HG02623 (cell line): Measurements from ENCODE around the gene TMEM143.
A peak's percentile ranks its signal among the peaks of the same experiment; 100 is the strongest.
"Not testable (repeated sequence)": the region's sequence is repeated elsewhere in the genome, so short reads cannot be mapped to it uniquely, and the experiment has no call there.

Experiments
- ATAC-seq: cut with Tn5 transposase; IDR thresholded peaks from one replicate; pipeline ENCODE4 v1.9.1; 2021; ENCODE audit warnings: moderate library complexity; ENCODE audit not compliant: unreplicated experiment

The TMEM143 gene

GRCh38 chr19:48363810-48364597 lies at the start of gene TMEM143, which contains the start of gene SYNGR4:
Gene TMEM143, minus strand, starts transcription at chr19:48363940. Its CDS starts 20 bp downstream, at chr19:48363920.
Gene SYNGR4, plus strand, starts transcription at chr19:48364367. Its CDS starts 1,476 bp downstream, at chr19:48365843.
- peak; percentile 79 for ATAC-seq

GRCh38 chr19:48405850-48406249 lies 42.1 kb upstream of the TMEM143 start:
- ATAC-seq = no peak

GRCh38 chr19:48405010-48405659 lies 41.4 kb upstream of the TMEM143 start:
- ATAC-seq = no peak

GRCh38 chr19:48403606-48404005 lies 39.9 kb upstream of the TMEM143 start:
- no peak for ATAC-seq

GRCh38 chr19:48401287-48401686 lies 37.5 kb upstream of the TMEM143 start:
- ATAC-seq = no peak

- no peak for ATAC-seq
Measured at GRCh38 chr19:48400018-48400742, 36.4 kb upstream of the TMEM143 start.

- no peak for ATAC-seq
Measured at GRCh38 chr19:48398375-48399235, 34.9 kb upstream of the TMEM143 start.

GRCh38 chr19:48398102-48398374 lies 34.3 kb upstream of the TMEM143 start:
- ATAC-seq = no peak

- ATAC-seq = no peak
Measured at GRCh38 chr19:48397263-48398101, 33.7 kb upstream of the TMEM143 start.

GRCh38 chr19:48396824-48397176 lies 33.1 kb upstream of the TMEM143 start:
- no peak for ATAC-seq

- ATAC-seq = no peak
Measured at GRCh38 chr19:48396016-48396823, 32.5 kb upstream of the TMEM143 start.

- no peak for ATAC-seq
Measured at GRCh38 chr19:48395499-48395898, 31.8 kb upstream of the TMEM143 start.

- no peak for ATAC-seq
Measured at GRCh38 chr19:48395170-48395455, 31.4 kb upstream of the TMEM143 start.

GRCh38 chr19:48394331-48395169 lies 30.8 kb upstream of the TMEM143 start:
- no peak for ATAC-seq

GRCh38 chr19:48393559-48394330 lies 30.0 kb upstream of the TMEM143 start, which contains the start of gene GRIN2D:
Gene GRIN2D, plus strand, starts transcription at chr19:48393668. Its CDS starts 4,725 bp downstream, at chr19:48398393.
- no peak for ATAC-seq

GRCh38 chr19:48392860-48393558 lies 29.3 kb upstream of the TMEM143 start:
- no peak for ATAC-seq

GRCh38 chr19:48392006-48392344 lies 28.2 kb upstream of the TMEM143 start:
- ATAC-seq = not testable (repeated sequence)
